NCI-H1092 treated with DMSO at 0.1 percent for 48 hours (cell line): ENCODE results near the gene SLC5A1.

ENCODE experiments used
- DNase-seq: peaks from one replicate; lab custom pipeline; 2025; lab: John Stamatoyannopoulos, UW

The SLC5A1 gene

DNA sequence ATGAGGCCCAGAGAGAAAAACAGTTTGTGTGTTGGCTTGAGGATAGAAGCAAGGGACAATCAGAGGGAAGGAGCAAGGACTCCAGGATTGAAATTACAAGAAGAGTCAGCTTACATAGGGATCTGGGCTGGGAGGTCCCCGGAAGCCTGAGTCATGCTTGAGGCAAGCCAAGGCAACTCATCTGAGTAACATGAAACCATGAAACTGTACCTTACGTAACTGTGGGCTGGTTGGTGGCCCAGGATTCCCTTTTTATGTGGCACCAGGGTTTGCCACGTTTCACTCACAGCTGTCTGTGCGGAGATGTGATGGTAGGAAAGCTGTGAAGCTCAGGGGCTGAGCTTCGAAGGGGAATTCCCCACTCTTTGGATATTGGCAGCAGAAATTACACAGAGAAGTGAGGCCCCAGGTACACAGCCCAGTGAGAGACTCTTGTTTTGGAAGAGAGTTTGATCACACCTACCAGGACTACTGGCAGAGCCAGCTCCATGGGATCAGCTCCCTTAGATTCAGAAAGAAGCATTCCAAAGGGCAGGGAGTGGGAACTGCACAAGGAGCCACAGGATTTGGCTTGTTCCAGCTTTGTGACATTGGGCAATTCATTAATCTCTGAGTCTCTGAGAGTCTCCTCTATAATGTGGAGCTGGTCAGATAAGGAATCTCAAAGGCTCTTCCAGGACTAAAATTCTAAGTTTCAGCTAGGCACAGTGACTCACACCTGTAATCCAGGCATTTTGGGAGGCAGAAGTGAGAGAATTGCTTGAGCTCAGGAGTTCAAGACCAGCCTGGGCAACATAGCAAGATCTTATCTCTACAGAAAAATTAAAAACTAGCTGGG lies 7.8 kb downstream of the SLC5A1 start:
- DNase-seq = no peak

DNA sequence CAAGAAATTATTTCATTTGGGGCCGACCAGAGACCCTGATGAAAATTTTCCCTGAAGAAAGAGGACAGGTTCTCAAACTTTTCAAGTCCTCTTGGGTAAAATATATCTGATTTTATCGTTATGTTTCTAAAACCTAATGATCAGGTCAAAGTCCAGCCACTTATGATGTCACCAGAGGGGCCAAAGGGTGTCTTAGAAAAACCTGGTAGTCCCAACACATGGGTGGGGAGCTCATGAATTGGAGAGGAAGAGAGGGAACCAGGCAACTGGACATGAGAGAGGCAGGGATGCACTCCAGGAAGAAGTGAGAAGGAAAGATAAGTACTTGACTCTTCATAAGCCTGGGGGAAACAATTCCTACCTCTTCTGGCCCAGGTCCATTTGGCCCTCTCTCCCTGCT lies 9.2 kb downstream of the SLC5A1 start:
- no peak for DNase-seq

DNA sequence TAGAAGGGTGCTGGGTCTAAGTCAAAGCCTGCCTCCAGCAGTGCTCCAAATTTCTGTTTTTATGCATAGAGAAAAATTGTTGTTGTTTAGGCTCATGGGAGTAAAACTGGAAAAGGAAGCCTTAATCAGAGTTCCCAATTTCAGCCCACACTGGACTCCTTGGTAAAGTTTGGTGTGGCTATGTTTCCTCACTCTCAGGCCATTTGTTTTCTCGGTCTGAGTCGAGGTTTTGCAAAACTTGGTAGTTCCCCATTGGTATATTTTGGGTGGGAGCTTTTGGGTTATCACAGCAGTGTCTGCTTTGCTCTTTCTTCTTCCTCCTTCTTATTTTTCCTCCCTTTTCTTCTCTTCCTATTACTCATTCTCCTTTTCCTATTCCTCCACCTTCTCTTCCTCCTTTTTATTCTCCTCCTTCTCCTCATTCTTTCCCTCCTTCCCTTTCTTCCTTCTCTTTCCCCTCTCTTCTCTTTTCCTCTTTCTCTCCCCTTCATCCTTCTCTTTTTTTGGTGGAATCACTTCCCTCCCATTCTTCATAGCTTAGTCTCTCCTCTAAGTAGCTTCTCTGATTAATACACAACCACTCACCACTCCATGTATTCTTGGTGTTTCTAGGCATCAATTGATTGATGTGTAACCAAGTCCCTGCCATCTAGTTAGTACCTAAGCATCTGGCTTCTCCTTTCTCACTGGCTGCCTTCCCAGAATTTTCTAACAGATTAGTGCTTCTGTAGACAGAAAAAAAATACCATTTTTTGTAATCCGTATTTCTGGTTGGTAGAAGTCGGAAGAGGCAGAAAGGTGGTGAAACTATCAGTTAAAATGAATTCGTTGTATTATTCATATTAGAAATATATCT lies 10.1 kb downstream of the SLC5A1 start:
- DNase-seq = no peak

- no peak for DNase-seq
Measured at GRCh38 chr22:32055069-32055468, 12.0 kb downstream of the SLC5A1 start.

DNA sequence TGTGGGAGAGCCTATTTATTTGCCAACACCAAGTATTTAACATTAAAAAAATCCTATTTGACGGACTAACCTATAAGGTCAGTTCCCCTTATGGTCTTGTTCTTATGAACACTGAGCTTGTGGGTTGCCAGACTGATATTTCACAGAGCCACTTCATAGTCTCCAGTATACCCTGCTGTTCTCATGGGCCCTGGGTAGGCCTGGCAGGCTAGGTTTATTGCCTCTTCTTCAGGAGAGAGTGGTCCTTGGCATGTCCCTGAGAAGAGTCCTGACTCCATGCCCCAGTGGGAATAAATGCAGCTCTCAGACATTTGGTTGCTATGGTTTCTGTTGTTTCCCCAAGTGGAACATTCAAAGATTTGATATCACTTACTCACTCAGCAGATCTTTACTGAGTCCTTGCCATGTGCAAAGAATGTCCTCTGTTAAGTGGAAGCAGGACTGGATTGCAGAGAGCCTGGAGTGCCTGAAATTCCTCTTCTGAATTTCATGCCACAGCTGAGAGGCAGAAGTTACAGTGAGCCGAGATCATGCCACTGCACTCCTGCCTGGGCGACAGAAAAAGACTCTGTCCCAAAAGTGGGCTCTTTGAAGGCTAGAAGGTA lies 15.7 kb downstream of the SLC5A1 start:
- no peak for DNase-seq

- DNase-seq = no peak
Measured at GRCh38 chr22:32059426-32059825, 16.4 kb downstream of the SLC5A1 start.

- no peak for DNase-seq
Measured at GRCh38 chr22:32063701-32064100, 20.6 kb downstream of the SLC5A1 start.

DNA sequence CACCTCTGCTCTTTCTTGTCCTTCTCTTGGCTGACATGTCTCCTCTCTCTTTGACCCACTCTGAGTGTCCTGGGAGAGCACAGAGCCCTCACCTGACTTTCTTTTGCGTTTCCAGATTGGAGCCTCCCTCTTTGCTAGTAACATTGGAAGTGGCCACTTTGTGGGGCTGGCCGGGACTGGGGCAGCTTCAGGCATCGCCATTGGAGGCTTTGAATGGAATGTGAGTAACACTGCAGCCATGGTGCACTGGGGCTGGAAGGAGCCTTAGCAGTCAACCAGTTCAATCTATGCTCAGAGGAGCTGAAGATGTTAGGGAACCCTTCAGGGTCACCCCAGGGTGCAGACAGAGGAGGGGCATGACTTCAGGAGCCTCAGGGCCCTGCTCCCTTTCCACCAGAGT lies 23.8 kb downstream of the SLC5A1 start:
- no peak for DNase-seq

- no peak for DNase-seq
Measured at GRCh38 chr22:32067613-32068012, 24.6 kb downstream of the SLC5A1 start.

GRCh38 chr22:32069579-32070372 lies 26.7 kb downstream of the SLC5A1 start:
- DNase-seq = no peak

GRCh38 chr22:32073262-32073661 lies 30.2 kb downstream of the SLC5A1 start:
- no peak for DNase-seq

DNA sequence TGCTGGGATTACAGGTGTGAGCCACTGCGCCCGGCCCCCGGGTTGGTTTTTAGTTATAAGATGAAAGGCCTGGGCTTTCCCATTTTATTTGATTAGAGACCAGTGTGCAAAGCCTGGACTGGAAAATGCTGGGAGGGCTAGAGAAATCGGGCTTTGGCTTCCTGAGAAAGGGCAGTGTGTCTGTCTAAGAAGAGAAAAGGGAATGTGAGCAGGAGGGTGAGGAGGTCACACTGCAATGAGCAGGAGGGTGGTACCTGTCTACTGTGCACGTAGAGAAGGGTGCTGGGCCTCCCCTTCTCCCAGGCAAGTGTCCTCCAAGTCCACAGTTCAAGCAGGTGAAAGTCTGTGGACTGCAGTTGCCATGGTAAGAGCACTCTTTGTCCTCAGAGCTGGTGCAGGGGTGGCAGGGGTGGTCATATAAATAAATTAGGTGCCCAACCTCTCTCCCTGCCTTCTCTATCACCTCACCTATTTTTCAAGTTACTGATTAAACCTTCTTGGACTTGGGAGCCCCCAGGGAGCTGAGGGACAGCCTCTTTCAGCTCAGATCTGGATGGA lies 30.8 kb downstream of the SLC5A1 start:
- no peak for DNase-seq

- DNase-seq = no peak
Measured at GRCh38 chr22:32075997-32076760, 33.1 kb downstream of the SLC5A1 start.

GRCh38 chr22:32076761-32077084 lies 33.7 kb downstream of the SLC5A1 start:
- DNase-seq = no peak

- DNase-seq = no peak
Measured at GRCh38 chr22:32077151-32077550, 34.1 kb downstream of the SLC5A1 start.

DNA sequence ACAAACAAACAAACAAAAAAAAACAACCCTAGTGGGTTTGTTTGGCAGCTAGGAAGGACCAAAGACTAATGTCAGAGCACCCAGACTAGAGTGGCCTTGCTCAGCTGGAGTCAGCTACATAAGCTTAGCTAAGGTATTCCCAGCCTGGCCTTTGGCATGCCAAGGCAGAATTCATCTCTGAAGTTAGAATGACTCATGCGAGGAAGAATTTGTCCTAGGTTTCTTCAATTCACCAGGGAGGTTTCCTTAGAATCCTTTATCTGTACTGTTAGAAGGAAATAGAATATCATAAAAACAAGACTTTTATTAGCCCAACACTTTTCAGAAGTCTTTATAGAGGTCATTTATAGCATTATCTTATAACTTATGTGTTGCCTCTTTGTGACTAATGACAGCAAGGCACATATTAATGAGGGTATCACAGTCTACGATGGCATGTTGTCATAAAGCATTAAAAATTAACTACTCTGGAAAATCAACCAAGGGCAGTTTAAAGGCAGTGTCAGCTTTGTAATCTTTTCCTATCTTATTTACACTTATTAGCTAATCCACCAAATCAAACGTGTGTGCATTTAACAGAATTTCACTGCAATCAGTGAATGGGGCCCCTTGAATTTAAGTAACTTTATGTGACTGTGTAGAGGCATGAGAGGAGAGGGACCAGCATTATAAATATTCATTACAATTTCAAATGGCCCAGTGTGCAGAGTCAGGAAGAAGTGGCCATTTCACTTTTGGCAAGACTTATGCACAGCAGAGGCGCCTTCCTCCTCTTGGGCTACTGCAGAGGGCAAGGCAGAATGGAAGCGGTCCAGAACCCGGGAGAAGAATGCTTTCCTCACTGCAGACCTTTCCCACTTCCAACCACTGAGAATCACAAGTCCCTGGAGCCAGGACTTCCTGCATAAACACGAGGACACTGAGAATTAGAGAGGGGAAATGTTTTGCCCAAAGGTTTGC lies 36.3 kb downstream of the SLC5A1 start:
- no peak for DNase-seq

- DNase-seq = peak; percentile 56
Measured at GRCh38 chr22:32080904-32081303, 37.8 kb downstream of the SLC5A1 start.

DNA sequence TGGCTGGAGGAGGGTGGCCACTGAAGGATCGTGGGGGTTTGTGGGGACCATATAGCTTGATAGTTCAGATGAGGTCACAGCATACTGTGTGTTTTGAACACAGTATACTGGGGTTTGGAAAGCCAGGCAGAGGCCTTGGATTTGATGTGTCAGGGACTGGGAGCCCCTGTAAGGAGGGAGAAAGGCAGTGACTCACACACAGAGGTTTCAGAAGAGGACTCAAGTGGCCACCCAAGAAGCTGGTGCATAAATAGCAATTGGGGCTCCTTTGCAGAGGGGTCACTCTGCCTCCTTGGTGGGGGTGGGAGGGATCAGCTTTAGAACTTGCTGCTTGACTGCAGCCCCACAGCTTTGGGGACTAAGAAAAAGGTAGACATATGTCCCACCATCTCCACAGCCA lies 39.3 kb downstream of the SLC5A1 start:
- DNase-seq = no peak

DNA sequence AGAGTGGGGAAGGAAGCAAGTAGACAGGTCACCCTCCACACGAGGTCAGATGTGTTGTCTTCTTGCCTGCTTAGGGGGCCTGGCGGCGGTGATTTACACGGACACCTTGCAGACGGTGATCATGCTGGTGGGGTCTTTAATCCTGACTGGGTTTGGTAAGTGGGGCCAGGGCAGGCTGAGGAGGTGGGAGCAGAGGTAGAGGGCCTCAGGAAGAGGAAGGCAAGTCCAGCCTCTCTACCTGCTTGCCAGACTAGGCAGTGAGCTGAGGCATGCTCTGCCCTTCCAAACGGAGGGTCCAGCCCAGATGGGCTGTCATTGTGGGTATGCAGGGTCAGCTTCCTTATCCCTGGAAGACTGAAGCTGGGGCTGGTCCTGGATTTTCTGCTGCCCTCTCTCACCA lies 39.9 kb downstream of the SLC5A1 start:
- DNase-seq = no peak

- no peak for DNase-seq
Measured at GRCh38 chr22:32083814-32084213, 40.8 kb downstream of the SLC5A1 start.
